SIG-M5 treated with dmso at 0.1 percent for 504 hours (cell line): ENCODE measurements around the gene EOMES.
A peak's percentile ranks its signal among the peaks of the same experiment; 100 is the strongest.
"Not testable (repeated sequence)": the region's sequence is repeated elsewhere in the genome, so short reads cannot be mapped to it uniquely, and the experiment has no call there.

Experiments used
- DNase-seq: peaks from one replicate; lab custom pipeline; 2025; ENCODE audit not compliant: unreplicated experiment; lab: John Stamatoyannopoulos, UW

EOMES gene

GRCh38 chr3:27721717-27722564 lies at the start of gene EOMES:
Gene EOMES, minus strand, starts transcription at chr3:27722323. Its CDS starts 29 bp downstream, at chr3:27722294.
- DNase-seq, result peak; percentile 65

GRCh38 chr3:27770384-27770783 lies 48.3 kb upstream of the EOMES start:
- DNase-seq, result not testable (repeated sequence)

- DNase-seq, result no peak
Observed at GRCh38 chr3:27767000-27767399, 44.9 kb upstream of the EOMES start.

- DNase-seq, result peak; percentile 38
Observed at GRCh38 chr3:27758083-27758482, 36.0 kb upstream of the EOMES start.

GRCh38 chr3:27756877-27757276 lies 34.8 kb upstream of the EOMES start:
- DNase-seq, result no peak

GRCh38 chr3:27752926-27753325 lies 30.8 kb upstream of the EOMES start:
- DNase-seq, result no peak

GRCh38 chr3:27749643-27750042 lies 27.5 kb upstream of the EOMES start:
- DNase-seq, result no peak

GRCh38 chr3:27746838-27747237 lies 24.7 kb upstream of the EOMES start:
- no peak for DNase-seq

- DNase-seq, result no peak
Observed at GRCh38 chr3:27740854-27741253, 18.7 kb upstream of the EOMES start.

GRCh38 chr3:27737091-27737490 lies 15.0 kb upstream of the EOMES start:
- no peak for DNase-seq

GRCh38 chr3:27730774-27731659 lies 8.9 kb upstream of the EOMES start:
- no peak for DNase-seq

- DNase-seq, result no peak
Observed at GRCh38 chr3:27729748-27730611, 7.9 kb upstream of the EOMES start.

GRCh38 chr3:27729325-27729724 lies 7.2 kb upstream of the EOMES start:
- no peak for DNase-seq

- DNase-seq, result no peak
Observed at GRCh38 chr3:27728195-27729087, 6.3 kb upstream of the EOMES start.

GRCh38 chr3:27726240-27726639 lies 4.1 kb upstream of the EOMES start:
- no peak for DNase-seq

- DNase-seq, result no peak
Observed at GRCh38 chr3:27724459-27725197, 2.5 kb upstream of the EOMES start.

GRCh38 chr3:27723815-27724458 lies 1.8 kb upstream of the EOMES start:
- no peak for DNase-seq

- no peak for DNase-seq
Observed at GRCh38 chr3:27723456-27723814, 1.3 kb upstream of the EOMES start.

GRCh38 chr3:27723001-27723445 lies 900 bp upstream of the EOMES start:
- no peak for DNase-seq
